Measurements from ENCODE around the gene KCNQ1. TPM values are rescaled to one million over a fixed set of nuclear protein-coding genes. Genes with fewer than 3 reads are reported as not detected.
A peak's percentile ranks its signal among the peaks of the same experiment; 100 is the strongest.

KCNQ1 gene
- total RNA-seq, 3 donors from 2014 or later: 15.5 to 44.7 (median 37.4) TPM

DNA sequence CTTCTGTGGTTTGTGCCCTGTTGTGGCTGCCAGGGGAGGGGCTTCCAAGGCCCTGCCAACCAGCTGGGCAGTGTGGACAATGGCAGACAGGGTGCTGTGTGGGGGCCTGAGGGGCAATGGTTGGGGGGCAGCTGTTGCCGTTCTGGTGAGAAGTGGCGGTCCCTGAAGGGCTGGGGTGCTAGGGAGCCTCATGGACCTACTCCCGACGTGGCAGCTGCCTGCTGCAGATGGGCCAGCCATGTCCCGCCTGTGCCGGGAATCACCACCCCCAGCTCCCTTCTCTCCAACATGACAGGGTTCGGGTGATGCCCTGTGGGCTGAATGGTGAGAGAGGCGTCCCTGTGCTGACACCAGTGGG lies 74.2 kb downstream of the KCNQ1 start:
- Histone ChIP-seq H3K4me3 (no peak overlapping the region), H3K9me3 (no peaks in the 10 kb centered on the region), H3K36me3 (ENCODE audit: low read depth) (no peaks in the 10 kb centered on the region), H3K4me1 (ENCODE audit: low read depth) (no peaks in the 10 kb centered on the region)
- intact Hi-C loops (cut with DNase I, micrococcal nuclease): no loop called here
- DNase-seq: peak in 1 of 3 donors; percentile 38
- TF ChIP-seq CTCF (IDR thresholded peaks at IDR 0.05): no peak
- ATAC-seq: no peak

DNA sequence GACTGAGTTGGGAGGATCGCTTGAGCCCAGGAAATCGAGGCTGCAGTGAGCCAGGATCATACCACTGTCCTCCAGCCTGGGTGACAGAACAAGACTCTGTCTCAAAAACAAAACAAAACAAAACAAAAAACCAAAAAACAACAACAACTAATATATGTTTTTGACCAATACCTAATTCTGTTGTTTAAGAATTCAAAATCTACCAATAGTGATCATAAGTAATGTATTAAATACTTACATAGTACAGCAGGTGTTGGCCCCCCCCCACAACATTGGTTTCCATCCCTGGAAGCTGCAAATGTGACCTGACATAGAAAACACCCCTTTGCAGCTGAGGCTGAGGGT lies 74.7 kb downstream of the KCNQ1 start:
- H3K9me3 ChIP-seq: no peaks in the 10 kb centered on the region
- DNase-seq (peak in 1 of 3 donors; percentile 2), ATAC-seq (no peak)
- intact Hi-C loops (cut with DNase I, micrococcal nuclease): no loop called here
- no peaks in the 10 kb centered on the region for H3K36me3 ChIP-seq (ENCODE audit: low read depth)
- H3K4me1 ChIP-seq (ENCODE audit: low read depth): no peaks in the 10 kb centered on the region
- no peak for TF ChIP-seq CTCF (IDR thresholded peaks at IDR 0.05)
- H3K4me3 ChIP-seq: no peak overlapping the region

GRCh38 chr11:2519862-2520735 lies 75.3 kb downstream of the KCNQ1 start:
- H3K4me3 ChIP-seq: no peak overlapping the region
- DNase-seq: peak in 2 of 3 donors; percentile 18 to 40
- no peaks in the 10 kb centered on the region for H3K9me3 ChIP-seq
- TF ChIP-seq CTCF (IDR thresholded peaks at IDR 0.05): no peak
- no peaks in the 10 kb centered on the region for H3K4me1 ChIP-seq (ENCODE audit: low read depth)
- H3K36me3 ChIP-seq (ENCODE audit: low read depth): no peaks in the 10 kb centered on the region
- ATAC-seq: no peak
- intact Hi-C loops (cut with DNase I, micrococcal nuclease): no loop called here

- ATAC-seq (no peak), DNase-seq (no peak)
- TF ChIP-seq CTCF (IDR thresholded peaks at IDR 0.05): no peak
- Histone ChIP-seq H3K4me3 (no peak overlapping the region), H3K9me3 (no peaks in the 10 kb centered on the region), H3K4me1 (ENCODE audit: low read depth) (no peaks in the 10 kb centered on the region), H3K36me3 (ENCODE audit: low read depth) (no peaks in the 10 kb centered on the region)
- intact Hi-C loops (cut with DNase I, micrococcal nuclease): no loop called here
Measured at GRCh38 chr11:2520736-2521035, 75.9 kb downstream of the KCNQ1 start.

DNA sequence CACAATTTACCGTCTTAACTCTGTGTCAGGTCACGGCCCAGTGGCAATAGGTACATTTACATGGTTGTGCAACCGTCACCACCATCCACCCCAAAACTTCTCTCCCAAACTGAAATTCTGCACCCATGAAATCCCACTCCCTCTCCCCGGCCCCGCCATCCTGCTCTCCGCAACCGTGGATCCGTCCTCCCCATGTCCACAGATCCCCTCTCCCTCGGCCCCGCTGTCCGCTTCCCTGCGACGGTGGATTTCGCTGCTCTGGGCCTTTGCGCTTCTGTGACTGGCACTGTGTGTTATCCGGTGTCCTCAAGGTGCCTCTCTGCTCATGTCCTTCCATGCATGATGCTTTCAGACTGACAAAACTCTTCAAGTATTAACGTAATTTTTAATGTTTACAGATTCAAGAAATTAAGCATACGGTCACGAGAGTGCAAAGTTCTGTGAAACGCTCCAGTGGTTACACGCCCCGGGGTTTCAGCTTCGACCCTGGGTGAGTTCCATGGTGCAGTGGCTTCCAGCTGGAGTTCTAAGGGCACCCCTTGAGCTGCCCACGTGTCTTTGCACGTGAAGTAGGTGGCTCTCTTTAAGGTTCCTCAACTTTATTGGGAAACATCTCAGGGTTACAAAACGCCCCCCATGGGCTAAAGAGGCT lies 76.4 kb downstream of the KCNQ1 start:
- DNase-seq (peak; percentile 0 to 33 (median 8)), ATAC-seq (no peak)
- no peak overlapping the region for H3K4me3 ChIP-seq
- intact Hi-C loops (cut with DNase I, micrococcal nuclease): no loop called here
- H3K9me3 ChIP-seq: no peaks in the 10 kb centered on the region
- no peaks in the 10 kb centered on the region for H3K4me1 ChIP-seq (ENCODE audit: low read depth)
- no peaks in the 10 kb centered on the region for H3K36me3 ChIP-seq (ENCODE audit: low read depth)
- TF ChIP-seq CTCF (IDR thresholded peaks at IDR 0.05): no peak
